PC-3 (cell line): ENCODE measurements around the gene EYS. TPM values are rescaled to one million over a fixed set of nuclear protein-coding genes. Genes with fewer than 3 reads are reported as not detected.

ENCODE experiments used
- ATAC-seq: fragments of 200-7000 bp; cut with Tn5 transposase; 2 replicates; pipeline ENCODE4 v1.9.1; 2020; ENCODE audit warnings: mild to moderate bottlenecking, moderate library complexity
- BruUV-seq: library from RNA; stranded (reverse); fragments of 400-500 nt; replicated peaks from 2 replicates; lab custom pipeline; 2021; lab: Mats Ljungman, UMichigan
- CTCF ChIA-PET: fragments of 300-600 bp; sonication (Branson Sonifier 250); formaldehyde crosslinking; loops from one replicate; lab custom pipeline; 2022; ENCODE audit warnings: antibody characterized with exemption; lab: Charles Lee
- POLR2A ChIA-PET: fragments of 300-600 bp; sonication (Branson Sonifier 250); formaldehyde crosslinking; loops from one replicate; lab custom pipeline; 2022; ENCODE audit warnings: antibody characterized with exemption; ENCODE audit not compliant: unreplicated experiment; lab: Charles Lee
- DNase-seq: peaks from one replicate; pipeline ENCODE4 v3.0.0-alpha.2; 2015
- H2AFZ ChIP-seq: fragments of 300-600 bp; sonication (generic); 2 replicates; pipeline ENCODE4 v1.6.0; 2016; ENCODE audit warnings: antibody characterized with exemption, low read length
- H3F3A ChIP-seq: fragments of 300-600 bp; sonication (generic); one replicate; pipeline ENCODE4 v1.6.0; 2017; ENCODE audit warnings: antibody characterized with exemption, low read length, control low read depth, mild to moderate bottlenecking; ENCODE audit not compliant: unreplicated experiment
- H3K27ac ChIP-seq: fragments of 300-600 bp; sonication (generic); 2 replicates; pipeline ENCODE4 v1.5.1; 2016; ENCODE audit warnings: mild to moderate bottlenecking, low read length
- H3K27me3 ChIP-seq: fragments of 300-600 bp; sonication (generic); 2 replicates; pipeline ENCODE4 v1.6.1; 2016; ENCODE audit warnings: low read length, mixed read lengths
- H3K36me3 ChIP-seq: fragments of 300-600 bp; sonication (generic); 2 replicates; pipeline ENCODE4 v1.6.1; 2016; ENCODE audit warnings: low read depth, mixed run types, low read length, mixed read lengths
- H3K4me1 ChIP-seq: fragments of 300-600 bp; sonication (generic); 2 replicates; pipeline ENCODE4 v1.5.1; 2016; ENCODE audit warnings: low read length; ENCODE audit not compliant: insufficient read depth
- H3K4me2 ChIP-seq: fragments of 300-600 bp; sonication (generic); 2 replicates; pipeline ENCODE4 v1.6.0; 2016; ENCODE audit warnings: low read length
- H3K4me3 ChIP-seq: fragments of 300-600 bp; sonication (generic); 2 replicates; pipeline ENCODE4 v1.5.1; 2016; ENCODE audit warnings: mild to moderate bottlenecking, low read length, mixed read lengths
- H3K79me2 ChIP-seq: fragments of 300-600 bp; sonication (generic); 2 replicates; pipeline ENCODE4 v1.6.1; 2017; ENCODE audit warnings: low read length, mixed read lengths
- H3K9ac ChIP-seq: fragments of 300-600 bp; sonication (generic); 2 replicates; pipeline ENCODE4 v1.6.0; 2016; ENCODE audit warnings: mild to moderate bottlenecking, low read length
- H3K9me2 ChIP-seq: fragments of 300-600 bp; sonication (generic); replicated peaks from 2 replicates; pipeline ENCODE4 v1.6.1; 2016; ENCODE audit warnings: mixed run types, low read length, mixed read lengths
- H3K9me3 ChIP-seq: fragments of 300-600 bp; sonication (generic); 2 replicates; pipeline ENCODE4 v1.6.1; 2016; ENCODE audit warnings: low read length, mixed read lengths
- H4K20me1 ChIP-seq: fragments of 300-600 bp; sonication (generic); 2 replicates; pipeline ENCODE4 v1.6.1; 2016; ENCODE audit warnings: low read length, mixed read lengths
- EZH2 ChIP-seq: fragments of 300-600 bp; sonication (generic); IDR thresholded peaks from one replicate; pipeline ENCODE4 v1.6.1; 2017; ENCODE audit warnings: antibody characterized with exemption, mild to moderate bottlenecking, low read length; ENCODE audit not compliant: unreplicated experiment
- EZH2phosphoT487 ChIP-seq: fragments of 300-600 bp; sonication (generic); IDR thresholded peaks from 2 replicates; pipeline ENCODE4 v1.6.1; 2018; ENCODE audit warnings: mild to moderate bottlenecking, antibody characterized with exemption, low read length, borderline replicate concordance
- intact Hi-C: fragments of 100-400 bp; cut with micrococcal nuclease; formaldehyde crosslinking; loops from 2 replicates; pipeline ENCODE4 v1.9.0; 2023
- total RNA-seq: library from RNA; depleted of rRNA; stranded (reverse); fragments of >200 nt; gene quantifications from 2 replicates; pipeline ENCODE4 v1.2.3, GENCODE V29; 2014
- TF ChIP-seq, protein P1 (sequence below): fragments of 300-600 bp; sonication (generic); conservative IDR thresholded peaks from 2 replicates; pipeline ENCODE4 v1.5.1; 2017; ENCODE audit warnings: antibody characterized with exemption, low read depth, mild to moderate bottlenecking, low read length

Gene EYS
- total RNA-seq, 1 experiment from 2014 or later, result 0.07 TPM

DNA sequence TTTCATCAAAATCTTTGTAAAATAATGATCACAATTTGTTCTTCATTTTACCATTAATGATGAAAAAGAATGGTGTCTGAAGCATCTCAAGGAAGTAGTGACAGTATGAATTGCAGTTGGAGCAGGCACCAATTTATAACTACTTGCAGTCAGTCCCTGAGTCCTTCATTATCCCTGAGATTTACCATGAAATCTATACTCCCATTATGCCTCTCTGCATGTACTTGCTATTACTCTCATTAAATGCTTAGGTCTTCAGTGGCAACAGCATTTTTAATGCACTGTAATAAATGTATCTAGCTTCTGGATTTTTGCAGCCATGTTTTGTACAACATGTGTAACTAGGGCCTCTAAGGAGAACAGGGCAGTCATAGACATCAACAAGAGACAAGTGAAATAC is 708.8 kb downstream of the EYS start:
- no peak overlapping the region for H3K4me2 ChIP-seq
- no peak overlapping the region for H3K4me3 ChIP-seq
- TF ChIP-seq, protein P1, sequence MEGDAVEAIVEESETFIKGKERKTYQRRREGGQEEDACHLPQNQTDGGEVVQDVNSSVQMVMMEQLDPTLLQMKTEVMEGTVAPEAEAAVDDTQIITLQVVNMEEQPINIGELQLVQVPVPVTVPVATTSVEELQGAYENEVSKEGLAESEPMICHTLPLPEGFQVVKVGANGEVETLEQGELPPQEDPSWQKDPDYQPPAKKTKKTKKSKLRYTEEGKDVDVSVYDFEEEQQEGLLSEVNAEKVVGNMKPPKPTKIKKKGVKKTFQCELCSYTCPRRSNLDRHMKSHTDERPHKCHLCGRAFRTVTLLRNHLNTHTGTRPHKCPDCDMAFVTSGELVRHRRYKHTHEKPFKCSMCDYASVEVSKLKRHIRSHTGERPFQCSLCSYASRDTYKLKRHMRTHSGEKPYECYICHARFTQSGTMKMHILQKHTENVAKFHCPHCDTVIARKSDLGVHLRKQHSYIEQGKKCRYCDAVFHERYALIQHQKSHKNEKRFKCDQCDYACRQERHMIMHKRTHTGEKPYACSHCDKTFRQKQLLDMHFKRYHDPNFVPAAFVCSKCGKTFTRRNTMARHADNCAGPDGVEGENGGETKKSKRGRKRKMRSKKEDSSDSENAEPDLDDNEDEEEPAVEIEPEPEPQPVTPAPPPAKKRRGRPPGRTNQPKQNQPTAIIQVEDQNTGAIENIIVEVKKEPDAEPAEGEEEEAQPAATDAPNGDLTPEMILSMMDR, result no peak
- TF ChIP-seq EZH2phosphoT487, result no peak
- TF ChIP-seq EZH2, result no peak
- H3F3A ChIP-seq, result no peaks in the 10 kb centered on the region
- no TSS peak for BruUV-seq
- DNase-seq, result no peak
- H3K4me1 ChIP-seq, result no peaks in the 10 kb centered on the region
- intact Hi-C loops, result no loop called here
- no peak overlapping the region for H3K9ac ChIP-seq
- H2AFZ ChIP-seq, result no peak overlapping the region
- no peak overlapping the region for H3K27ac ChIP-seq
- ChIA-PET CTCF (no interaction called here), POLR2A (no interaction called here)
- H3K27me3 ChIP-seq, result no peaks in the 10 kb centered on the region
- H4K20me1 ChIP-seq, result no peaks in the 10 kb centered on the region
- no peak for ATAC-seq
- no peaks in the 10 kb centered on the region for H3K9me3 ChIP-seq
- no peaks in the 10 kb centered on the region for H3K79me2 ChIP-seq
- no peaks in the 10 kb centered on the region for H3K36me3 ChIP-seq
- H3K9me2 ChIP-seq, result no peaks in the 10 kb centered on the region

DNA sequence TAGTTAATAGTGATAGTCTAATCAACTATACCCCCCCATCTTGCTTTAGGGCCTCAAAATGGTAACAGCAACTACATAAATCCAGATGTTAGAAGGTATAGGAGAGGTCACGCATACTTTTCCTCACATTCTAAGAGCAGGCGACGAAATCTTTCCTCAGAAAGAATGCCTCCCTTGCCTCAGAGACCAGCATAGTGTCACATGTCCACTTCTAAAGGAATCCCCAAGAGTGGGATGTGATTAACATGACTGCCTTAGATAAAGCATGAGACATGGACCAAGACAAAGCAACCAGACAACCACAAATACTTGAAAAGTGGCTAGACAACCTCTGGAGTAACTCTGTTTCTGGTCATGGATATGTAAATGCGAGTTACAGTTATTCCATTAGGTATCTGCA is 710.7 kb downstream of the EYS start:
- Histone ChIP-seq H3K4me1 (no peaks in the 10 kb centered on the region), H3K4me3 (no peak overlapping the region), H3F3A (no peaks in the 10 kb centered on the region), H3K27me3 (no peaks in the 10 kb centered on the region), H3K9ac (no peak overlapping the region), H3K36me3 (no peaks in the 10 kb centered on the region), H3K9me2 (no peaks in the 10 kb centered on the region), H2AFZ (no peak overlapping the region), H3K27ac (no peak overlapping the region), H4K20me1 (no peaks in the 10 kb centered on the region), H3K9me3 (no peaks in the 10 kb centered on the region), H3K79me2 (no peaks in the 10 kb centered on the region), H3K4me2 (no peak overlapping the region)
- DNase-seq (no peak), ATAC-seq (no peak)
- POLR2A ChIA-PET, result no interaction called here
- no peak for TF ChIP-seq EZH2
- CTCF ChIA-PET, result no interaction called here
- no TSS peak for BruUV-seq
- intact Hi-C loops, result no loop called here

DNA sequence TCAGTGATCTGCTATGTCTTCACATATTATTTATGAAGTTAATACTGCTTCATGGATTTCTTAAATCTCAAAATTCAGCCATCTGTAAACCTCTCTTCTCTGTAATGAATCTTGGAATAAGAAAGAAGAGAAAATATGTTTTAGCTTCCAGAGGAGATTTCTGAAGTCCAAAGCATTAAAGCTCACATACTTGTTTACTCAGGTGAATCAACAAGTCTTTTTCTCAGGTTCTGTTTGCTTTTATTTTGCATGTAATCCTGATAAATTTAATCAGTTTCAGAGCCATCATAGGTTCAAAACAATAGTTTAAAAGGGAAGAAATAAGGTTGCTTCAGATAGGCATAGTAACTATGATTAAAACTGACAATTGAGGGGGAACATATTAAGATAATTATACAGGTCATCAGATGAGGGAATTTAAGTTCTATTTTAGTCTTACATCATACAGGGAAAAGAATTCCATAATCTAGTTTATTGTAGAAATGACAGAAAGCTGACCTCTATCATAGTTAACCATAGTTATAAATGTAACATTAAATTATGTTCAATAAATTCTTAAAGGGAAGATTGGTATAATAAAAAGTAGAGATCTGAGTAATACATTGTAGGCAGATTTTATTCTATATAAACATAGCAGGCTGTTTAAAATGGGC is 716.2 kb downstream of the EYS start:
- H3K9ac ChIP-seq, result no peak overlapping the region
- TF ChIP-seq, protein P1, result no peak
- TF ChIP-seq EZH2phosphoT487 (no peak), EZH2 (no peak)
- ATAC-seq, result no peak
- no peak overlapping the region for H2AFZ ChIP-seq
- no peak overlapping the region for H3K4me3 ChIP-seq
- H3K36me3 ChIP-seq, result no peaks in the 10 kb centered on the region
- no peaks in the 10 kb centered on the region for H3K4me1 ChIP-seq
- no peaks in the 10 kb centered on the region for H4K20me1 ChIP-seq
- H3K9me3 ChIP-seq, result no peaks in the 10 kb centered on the region
- intact Hi-C loops, result no loop called here
- H3K9me2 ChIP-seq, result no peaks in the 10 kb centered on the region
- no peaks in the 10 kb centered on the region for H3K79me2 ChIP-seq
- no TSS peak for BruUV-seq
- POLR2A ChIA-PET, result interaction anchor here (0.7 kb wide), 1 partner anchor 1184 kb away, joined by 4 read pairs; no protein-coding TSS in a partner anchor
- H3K27ac ChIP-seq, result no peak overlapping the region
- no peak for DNase-seq
- H3K27me3 ChIP-seq, result no peaks in the 10 kb centered on the region
- no peak overlapping the region for H3K4me2 ChIP-seq
- no peaks in the 10 kb centered on the region for H3F3A ChIP-seq
- CTCF ChIA-PET, result no interaction called here
